Right ventricle myocardium inferior (tissue), 1 donor: ENCODE data around the gene NUFIP1. TPM values are rescaled to one million over a fixed set of nuclear protein-coding genes. Genes with fewer than 3 reads are reported as not detected.
"Not testable (repeated sequence)": the region's sequence is repeated elsewhere in the genome, so short reads cannot be mapped to it uniquely, and the experiment has no call there.

Experiments used
- ATAC-seq: fragments of 200-7000 bp; cut with Tn5 transposase; one replicate; pipeline ENCODE4 v1.9.1; 2020; ENCODE audit warnings: mild to moderate bottlenecking, moderate library complexity
- DNase-seq: peaks from one replicate; pipeline ENCODE4 v3.0.0; 2021; ENCODE audit errors: missing footprints
- intact Hi-C: fragments of 100-400 bp; cut with DNase I; formaldehyde crosslinking; loops from one replicate; pipeline ENCODE4 v1.11.0; 2022
- total RNA-seq: library from RNA; stranded (reverse); fragmentation: NEBNext Ultra II Directional; extraction: Animal tissue kit (Norgen Biotek cat#: 25700); gene quantifications from one replicate; pipeline ENCODE4 v1.2.1, GENCODE V29; 2021
- donor health status: DM: no; HTN: yes; CAD: no; lungs with severe emphysema.

NUFIP1 gene
- total RNA-seq, 1 donor from 2014 or later: 3.1 TPM

DNA sequence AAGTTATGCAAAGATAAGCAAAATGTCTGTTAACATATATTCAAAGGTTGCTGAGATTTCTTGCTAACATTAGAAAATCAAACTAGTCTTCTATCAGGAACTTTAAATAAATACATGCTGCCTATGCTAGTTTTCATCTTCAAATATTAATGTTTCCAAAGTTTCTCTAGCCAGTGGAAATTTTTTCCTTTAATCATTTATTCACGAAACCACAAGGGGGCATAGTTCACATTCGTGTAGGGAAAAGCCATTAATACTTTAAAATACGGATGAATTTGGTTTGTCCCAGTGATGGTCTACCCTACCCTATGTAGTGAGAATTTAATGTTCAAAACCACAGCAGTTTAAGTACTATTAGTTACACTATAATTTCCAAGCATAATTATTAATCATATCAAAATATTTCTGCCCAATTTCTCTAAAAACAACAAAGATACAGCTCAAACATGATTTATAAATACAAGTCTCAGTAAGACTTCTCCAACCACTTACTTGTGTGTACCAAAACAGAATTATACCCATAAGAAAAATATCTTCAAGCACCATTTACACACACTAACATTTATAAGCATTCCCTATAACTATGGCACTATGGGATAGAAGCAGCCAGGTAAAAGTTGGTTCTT is 16.2 kb downstream of the NUFIP1 start:
- no peak for ATAC-seq
- DNase-seq: no peak
- intact Hi-C loops: loop anchor here (5.0 to 10.0 kb wide), 2 partner anchors 334 to 398 kb away; partner anchors contain the start of gene TSC22D1

DNA sequence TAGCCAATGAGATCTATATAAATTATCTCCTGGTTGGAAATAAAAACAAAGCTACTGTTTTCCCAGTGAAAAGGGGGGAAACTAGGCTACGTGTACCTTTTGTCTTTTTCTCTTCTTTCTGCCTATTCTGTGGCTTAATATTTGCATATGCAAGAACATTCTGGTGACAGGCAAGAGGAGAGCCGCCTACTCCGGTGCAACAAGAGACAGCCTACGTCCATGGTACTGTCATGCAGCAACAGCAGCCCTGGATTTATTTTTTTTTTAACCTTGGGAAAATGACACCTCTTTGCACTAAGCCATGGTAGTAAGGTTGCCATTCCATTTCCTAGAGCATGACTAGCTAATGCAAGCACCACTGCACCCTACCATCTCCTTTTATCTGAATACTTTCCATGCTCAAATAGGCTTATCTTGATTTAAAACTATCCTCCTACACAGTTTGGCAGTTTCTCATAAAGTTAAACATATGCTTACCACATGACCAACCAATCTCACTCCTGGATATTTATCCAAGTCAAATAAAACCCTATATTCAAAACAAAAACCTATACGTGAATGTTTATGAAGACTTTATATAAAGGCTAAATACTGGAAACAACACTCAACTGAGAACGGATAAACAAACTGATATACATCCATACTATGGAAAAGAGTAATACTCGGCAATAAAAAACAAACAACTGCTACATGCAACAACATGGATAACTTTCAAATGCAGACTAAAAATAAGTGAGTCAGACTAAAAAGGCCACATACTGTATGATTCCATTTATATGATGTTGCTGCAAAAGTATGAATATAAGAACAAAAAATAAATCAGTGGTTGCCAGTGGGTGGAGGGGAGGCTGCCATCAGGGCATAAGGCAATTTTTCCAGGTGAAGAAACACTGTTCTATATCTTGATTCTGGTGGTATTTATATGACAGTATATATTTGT is 17.3 kb downstream of the NUFIP1 start:
- intact Hi-C loops: loop anchor here (5.0 to 10.0 kb wide), 2 partner anchors 335 to 397 kb away; partner anchors contain the start of gene TSC22D1
- ATAC-seq (no peak), DNase-seq (no peak)

DNA sequence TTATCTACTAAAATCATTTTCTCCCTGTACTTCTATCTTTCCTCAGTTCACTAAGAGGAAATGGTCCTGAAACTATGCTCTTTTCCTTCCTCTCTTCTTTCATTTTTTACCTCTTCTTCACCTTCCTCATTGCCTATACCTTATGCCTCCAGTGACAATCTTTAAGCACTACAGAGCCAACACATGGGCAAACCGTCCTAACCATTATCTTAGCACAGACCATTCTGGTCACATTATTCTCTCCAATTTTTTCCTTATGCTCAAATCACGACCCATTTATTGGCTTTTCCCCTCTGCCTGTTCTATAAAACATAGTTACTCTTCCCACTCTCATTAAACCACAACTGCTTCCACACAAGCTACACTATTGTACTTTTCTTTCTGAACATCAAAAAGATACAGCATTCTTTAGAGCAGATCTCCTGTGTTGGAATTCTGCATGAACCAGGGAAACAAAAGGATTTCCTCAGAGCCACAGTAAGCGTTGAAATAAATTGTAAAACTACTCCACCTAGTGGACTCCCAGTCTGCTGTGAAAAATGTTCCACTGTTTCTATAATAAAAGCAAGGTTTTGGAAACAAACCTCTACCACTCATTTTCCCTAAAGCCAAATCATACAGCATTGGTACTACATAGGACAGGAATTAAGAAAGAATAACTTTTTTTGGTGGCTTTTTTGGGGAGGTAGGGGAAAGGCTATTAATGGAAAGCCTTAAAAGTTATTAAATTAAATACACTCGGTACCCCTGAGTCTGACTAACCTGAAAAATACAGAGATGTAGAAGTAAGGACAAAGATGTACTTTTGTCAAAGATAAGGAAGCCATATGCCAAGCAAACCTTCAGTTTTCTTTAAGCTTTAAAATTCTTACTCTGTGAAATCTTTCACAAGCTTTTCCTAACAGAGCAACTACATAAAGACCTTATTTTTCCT is 19.5 kb downstream of the NUFIP1 start:
- intact Hi-C loops: loop anchor here (1.0 to 10.0 kb wide), 5 partner anchors 51 to 1065 kb away; partner anchors contain the start of gene TSC22D1
- no peak for DNase-seq
- ATAC-seq: peak; percentile 60

DNA sequence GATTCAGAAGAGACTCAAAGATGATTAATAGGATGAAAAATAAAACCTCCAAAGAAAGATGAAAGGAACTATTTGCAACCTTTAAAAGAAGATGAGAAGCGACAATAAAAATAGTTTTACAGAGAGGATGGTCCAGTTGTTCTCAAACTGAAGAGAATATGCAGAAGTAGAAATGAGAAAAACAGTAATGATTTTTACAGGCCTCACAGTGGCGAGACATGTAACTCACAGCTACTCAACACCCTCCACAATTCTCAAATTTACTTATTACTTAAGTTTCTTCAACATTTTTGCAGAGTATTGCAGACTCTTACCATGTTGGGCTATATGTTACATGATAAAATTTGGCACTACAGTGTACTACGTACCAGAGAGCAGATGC is 20.8 kb downstream of the NUFIP1 start:
- intact Hi-C loops: loop anchor here (2.0 kb wide), 2 partner anchors 50 to 1064 kb away; no protein-coding TSS in a partner anchor
- no peak for DNase-seq
- ATAC-seq: no peak

DNA sequence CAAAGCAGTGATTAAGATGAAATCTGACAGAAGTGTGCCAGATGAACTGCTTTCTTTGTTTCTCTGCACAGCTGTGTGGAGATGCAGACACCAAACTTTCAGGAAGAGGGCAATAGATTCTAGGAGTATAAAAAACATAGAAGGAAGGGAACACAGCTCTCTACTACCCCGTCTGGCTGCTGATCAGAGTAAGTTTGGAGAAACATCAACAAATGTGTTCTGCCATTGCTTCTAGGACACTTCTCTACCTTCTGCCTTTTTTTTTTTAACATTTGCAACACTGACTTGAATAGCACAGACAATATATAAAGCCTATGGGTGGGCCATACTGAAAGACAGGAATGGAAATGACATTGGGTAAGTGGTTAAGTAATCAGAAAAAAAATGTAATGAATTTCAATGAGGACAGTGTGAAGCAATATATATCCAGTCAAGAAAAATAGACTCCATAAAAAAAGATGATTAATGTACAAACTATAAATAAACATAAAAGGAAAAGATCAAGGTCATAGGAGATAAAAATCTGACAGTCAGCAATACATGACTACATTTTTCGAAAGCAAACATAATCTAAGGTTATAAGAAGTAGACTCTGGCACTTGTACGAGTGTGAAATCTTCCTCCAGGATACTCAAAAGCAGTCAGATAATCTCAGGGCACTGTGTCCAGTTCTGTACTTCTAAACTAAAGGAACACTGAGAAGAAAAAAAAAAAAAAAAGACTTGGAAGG is 21.4 kb downstream of the NUFIP1 start:
- intact Hi-C loops: loop anchor here (2.0 kb wide), 2 partner anchors 49 to 1063 kb away; no protein-coding TSS in a partner anchor
- ATAC-seq (no peak), DNase-seq (no peak)

DNA sequence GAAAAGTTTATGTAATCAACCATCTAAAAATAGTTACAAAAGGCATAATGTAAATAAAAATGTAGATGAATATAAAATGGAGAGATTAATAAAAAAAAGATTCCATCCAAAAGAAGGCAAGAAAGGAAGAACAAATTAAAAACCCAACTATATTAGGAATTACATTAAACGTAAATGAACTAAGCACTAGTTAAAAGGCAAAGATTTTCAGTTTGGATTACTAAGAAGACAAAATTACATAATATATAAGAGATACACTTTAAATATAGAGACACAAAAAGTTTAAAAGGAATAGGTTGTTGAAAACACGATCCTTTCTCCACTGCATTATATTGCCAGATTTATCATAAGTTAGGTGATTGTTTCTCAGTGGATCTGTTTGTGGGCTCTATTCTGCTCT is 27.3 kb downstream of the NUFIP1 start:
- ATAC-seq (no peak), DNase-seq (no peak)
- intact Hi-C loops: no loop called here

DNA sequence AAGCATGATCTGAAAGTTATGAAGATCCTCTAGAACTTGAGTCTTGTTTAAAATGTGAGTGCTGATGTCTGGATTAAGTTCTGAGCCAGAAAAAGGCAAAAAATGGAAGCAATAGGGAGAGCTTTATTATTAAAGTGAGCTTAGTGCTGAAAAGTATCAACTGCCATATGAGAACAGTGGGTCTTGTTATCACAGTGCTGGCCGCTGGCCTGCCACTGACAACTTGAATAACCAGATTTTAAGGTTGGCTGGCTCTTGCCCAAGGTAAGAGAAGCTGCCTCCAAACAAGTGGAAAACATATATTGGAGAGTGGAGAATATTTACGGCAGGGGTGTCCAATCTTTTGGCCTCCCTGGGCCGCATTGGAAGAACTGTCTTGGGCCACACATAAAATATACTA is 33.9 kb downstream of the NUFIP1 start:
- DNase-seq (no peak), ATAC-seq (no peak)
- intact Hi-C loops: no loop called here

DNA sequence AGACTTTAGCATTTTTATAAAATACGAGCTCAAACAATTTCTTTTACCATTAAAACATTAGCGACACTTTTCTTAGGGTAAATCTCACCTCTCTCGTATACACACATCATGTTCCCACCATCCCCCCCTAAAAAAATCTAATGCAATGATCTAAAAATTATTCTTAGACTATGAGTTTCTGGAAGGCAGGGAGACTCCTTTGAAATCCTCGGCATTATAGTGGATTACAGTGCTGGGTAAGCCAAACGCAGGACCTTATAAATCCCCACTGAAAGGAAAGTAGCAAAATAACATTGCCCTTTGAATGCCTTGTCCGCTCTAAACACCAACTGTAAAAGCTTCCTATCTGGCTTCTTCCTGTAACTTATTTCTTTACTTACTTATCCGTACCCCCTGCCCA is 35.0 kb downstream of the NUFIP1 start:
- ATAC-seq (no peak), DNase-seq (no peak)
- intact Hi-C loops: no loop called here

DNA sequence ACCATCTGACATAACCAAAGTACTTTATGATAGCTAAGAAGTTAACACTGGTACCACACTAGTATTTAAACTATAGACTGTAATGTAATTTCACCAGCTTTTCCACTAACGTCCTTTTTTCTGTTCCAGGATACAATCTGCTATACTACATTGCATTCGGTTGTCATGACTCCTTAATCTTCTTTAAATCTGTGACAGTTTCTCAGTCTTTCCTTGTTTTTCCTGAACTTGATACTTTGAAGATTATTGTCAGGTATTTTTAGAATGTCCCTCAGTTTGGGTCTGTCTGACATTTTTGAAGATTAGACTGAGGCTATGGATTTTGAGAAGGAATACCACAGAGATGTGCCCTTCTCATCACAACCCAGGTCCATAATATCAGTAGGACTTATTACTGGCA is 36.6 kb downstream of the NUFIP1 start:
- intact Hi-C loops: no loop called here
- no peak for DNase-seq
- no peak for ATAC-seq

DNA sequence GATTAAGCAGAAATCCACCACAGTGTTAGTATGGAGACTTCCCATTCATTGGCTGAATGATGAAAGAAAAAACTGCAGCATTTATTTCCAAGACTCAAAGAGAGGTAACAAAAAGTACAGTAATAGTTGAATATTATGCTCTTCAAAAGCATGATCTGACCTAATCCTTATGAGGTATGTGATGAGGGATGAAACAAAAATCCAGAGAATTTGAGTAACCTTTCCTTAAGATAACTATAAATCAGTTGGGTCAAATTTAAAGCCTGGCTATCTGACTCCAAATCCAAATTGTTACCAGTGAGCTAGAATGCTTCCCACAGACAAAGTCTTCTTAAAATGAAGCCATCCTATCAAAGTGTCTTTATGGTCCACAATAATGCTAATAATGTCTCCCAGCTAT is 38.1 kb downstream of the NUFIP1 start:
- intact Hi-C loops: no loop called here
- DNase-seq (no peak), ATAC-seq (no peak)

DNA sequence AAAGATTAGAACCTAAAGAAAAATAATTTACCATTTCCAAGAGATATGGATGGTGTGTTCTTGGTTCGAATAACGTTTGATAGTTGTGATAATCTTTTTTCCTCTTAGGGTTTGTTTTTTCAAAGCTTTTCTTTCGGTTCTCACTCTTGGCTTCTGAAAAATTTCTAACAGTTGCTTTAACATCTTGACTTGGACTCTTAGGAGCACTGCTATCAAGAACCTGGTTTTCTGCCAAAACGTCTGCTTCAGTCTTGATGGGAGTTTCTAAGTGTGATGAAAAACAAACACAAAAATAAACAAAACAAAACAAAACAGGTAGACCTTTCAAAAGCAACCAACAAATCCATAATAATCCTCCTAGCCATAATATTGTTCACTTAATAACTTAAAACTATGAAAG is 45.9 kb downstream of the NUFIP1 start:
- intact Hi-C loops, DNase-seq, ATAC-seq: not testable (repeated sequence)

DNA sequence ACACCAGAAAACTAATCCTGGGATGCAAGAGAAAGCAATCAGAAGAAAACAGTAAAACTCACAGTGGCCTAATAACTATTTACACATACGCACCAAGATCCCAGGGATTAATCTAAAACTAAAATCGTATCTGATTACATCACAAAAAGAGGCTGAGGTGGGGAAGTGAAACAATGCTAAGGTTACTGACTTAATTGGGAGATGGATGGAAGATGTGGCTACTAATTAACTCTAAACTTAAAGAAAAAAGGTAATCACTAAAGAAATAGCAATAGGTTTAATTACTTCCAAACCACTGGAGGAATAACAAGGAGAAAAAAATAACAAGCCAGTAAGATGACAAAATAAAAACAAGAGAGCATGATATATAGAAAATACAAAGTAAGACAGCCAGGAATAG is 50.4 kb downstream of the NUFIP1 start:
- ATAC-seq: no peak
- intact Hi-C loops: no loop called here
- DNase-seq: no peak

DNA sequence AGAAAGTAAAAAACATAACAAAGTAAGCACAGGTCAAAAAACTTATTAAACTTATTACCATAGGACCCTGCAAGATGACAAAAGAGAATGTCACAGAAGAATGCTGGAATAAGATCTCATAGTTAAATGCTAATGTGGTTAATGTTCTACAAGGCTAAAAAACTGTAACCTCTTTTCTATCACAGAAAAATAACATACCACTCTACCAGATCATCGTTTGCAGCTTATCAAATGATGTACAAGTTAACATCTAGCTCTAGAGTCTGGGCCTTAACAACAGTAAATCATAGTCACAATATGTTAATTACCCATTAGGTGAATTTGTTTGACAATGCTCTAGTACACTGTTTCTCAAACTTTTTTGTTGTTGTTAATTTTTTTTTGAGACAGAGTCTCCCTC is 53.0 kb downstream of the NUFIP1 start:
- ATAC-seq (no peak), DNase-seq (no peak)
- intact Hi-C loops: no loop called here

DNA sequence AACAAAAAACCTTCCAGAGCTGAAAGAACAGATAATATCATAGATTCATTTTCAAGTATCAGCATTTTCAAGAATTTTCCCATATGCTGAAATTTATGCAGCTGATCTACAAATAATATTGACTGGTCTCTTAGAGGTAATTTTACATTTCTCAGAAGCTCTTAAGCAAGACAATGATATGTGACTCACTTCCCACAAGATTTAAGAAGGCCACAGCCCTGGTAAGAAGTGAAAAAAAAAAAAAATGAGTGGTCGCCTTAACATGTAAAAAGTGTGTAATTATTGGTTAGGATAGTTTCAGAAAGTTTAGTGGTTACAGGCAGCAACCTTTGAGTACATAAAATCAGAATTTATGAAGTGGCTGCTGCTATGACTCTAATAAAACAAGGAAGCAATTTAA is 54.5 kb downstream of the NUFIP1 start:
- no peak for DNase-seq
- intact Hi-C loops: no loop called here
- ATAC-seq: no peak

DNA sequence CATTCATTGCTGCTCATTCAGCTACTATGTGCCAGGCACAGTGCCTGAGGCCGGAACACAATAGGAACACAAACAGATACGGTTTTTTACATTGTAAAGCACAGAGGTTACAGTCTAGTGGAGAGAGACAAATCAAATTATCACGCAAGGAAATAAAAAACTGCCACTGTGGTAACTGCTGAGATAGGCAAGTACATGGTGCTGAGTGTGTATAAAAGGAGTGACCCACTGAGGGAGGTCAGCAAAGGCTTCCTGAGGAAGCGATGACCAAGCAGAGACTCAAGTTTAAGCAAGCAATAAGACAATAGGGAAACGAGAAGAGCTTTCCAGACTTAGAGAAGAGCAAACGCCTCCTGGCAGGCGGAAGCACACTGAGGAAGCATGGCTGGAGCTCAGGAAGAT is 56.4 kb downstream of the NUFIP1 start:
- intact Hi-C loops: no loop called here
- DNase-seq: no peak
- peak; percentile 72 for ATAC-seq

DNA sequence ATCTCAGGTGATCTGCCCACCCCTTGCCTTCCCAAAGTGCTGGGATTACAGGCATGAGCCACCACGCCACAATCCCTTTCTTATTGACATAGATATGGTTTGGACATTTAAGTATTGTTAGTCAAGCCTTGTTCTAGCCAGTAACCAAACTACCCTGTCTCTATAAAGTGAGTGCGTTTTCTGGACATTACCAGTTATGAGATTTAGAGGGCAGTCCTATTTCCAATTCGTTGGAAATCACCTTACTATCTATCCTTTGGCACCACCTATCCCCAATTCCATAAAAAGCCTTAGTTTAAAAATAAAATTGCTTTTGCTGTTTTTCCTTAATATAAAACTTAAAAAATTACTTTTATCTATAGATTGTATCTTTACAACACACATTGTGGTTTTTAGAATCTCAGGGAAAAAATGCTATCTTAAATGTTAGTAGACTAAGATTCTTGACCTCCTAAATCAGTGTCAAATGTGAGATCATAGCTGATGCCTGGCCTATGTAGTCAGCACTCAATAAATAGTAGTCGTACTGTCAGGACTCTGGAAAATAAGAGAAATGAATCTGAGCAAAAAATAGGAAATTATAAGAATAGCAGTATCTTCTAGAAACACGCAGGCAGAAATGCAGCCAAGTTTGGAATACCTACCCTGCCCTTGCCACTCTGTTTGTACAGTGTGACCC is 57.0 kb downstream of the NUFIP1 start:
- DNase-seq (no peak), ATAC-seq (peak; percentile 6)
- intact Hi-C loops: no loop called here

DNA sequence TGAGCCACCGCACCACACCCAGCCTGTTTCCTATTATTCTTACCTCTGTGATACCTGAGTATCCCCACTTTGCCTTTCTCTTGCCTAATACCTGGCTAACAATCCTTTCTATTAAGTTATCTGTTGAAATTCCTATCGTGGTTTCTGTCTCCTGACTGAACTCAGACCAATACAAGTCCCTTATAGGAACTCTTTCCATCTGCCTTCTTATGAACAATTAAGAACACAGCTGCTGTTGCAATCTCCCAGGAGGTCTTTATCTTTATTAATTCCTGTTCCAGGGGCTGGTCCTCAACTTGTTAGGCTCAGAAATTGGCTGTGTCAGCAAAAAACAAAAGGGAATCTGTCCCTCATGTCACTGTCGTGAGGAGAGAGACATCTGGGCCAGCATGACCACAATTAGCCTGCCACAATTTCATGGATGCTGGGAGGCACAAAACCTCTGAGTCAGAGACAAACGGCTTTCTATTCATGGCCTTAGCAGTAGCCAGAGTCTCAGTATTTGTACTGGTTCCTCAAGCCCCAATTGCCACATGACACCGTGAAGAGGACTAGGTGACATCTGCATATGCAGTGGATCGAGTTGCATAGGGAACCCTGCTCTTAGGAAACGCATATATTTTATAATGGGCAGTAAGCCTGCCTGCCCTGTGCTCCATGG is 58.2 kb downstream of the NUFIP1 start:
- intact Hi-C loops: no loop called here
- DNase-seq: no peak
- no peak for ATAC-seq
